Measurements from ENCODE around the gene NRN1. TPM values are rescaled to one million over a fixed set of nuclear protein-coding genes. Genes with fewer than 3 reads are reported as not detected.

Gene NRN1
- total and polyA plus RNA-seq, 2 experiments from 2014 or later: 0.26 to 0.92 TPM

DNA sequence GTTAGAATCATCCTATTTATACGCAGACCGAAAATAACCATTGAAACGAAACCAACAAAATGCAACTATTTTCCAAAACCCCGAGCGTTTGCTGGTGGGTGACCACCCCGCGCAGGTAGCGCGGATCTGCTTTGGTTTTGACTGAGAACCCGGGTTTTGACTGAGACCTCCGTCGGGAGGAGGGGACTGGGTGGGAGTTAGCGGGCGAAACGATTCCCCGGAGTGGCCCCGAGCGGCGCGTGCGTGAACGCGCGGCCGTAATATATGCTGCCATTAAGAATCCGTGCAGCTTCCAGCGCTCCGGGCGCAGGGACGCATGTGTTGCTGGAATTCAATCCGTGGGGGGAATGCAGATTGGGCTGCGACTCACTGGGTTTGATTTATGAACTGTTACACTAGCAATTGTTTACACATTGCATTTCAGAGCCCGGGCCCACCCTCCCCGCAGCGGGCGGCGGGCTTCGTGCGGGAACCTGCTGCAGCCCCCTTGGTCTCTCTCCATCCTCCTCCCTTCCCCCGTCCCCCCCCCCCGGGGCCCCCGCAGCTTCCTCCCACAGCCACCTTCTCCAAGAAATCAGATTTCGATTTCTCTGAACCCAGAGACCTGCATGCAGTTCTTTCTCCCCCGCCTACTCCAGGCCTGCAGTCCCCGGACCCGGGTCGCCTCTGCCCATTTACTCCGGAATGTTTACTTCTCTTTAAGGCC lies 9.9 kb downstream of the NRN1 start:
- TF ChIP-seq, protein P1, sequence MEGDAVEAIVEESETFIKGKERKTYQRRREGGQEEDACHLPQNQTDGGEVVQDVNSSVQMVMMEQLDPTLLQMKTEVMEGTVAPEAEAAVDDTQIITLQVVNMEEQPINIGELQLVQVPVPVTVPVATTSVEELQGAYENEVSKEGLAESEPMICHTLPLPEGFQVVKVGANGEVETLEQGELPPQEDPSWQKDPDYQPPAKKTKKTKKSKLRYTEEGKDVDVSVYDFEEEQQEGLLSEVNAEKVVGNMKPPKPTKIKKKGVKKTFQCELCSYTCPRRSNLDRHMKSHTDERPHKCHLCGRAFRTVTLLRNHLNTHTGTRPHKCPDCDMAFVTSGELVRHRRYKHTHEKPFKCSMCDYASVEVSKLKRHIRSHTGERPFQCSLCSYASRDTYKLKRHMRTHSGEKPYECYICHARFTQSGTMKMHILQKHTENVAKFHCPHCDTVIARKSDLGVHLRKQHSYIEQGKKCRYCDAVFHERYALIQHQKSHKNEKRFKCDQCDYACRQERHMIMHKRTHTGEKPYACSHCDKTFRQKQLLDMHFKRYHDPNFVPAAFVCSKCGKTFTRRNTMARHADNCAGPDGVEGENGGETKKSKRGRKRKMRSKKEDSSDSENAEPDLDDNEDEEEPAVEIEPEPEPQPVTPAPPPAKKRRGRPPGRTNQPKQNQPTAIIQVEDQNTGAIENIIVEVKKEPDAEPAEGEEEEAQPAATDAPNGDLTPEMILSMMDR (IDR thresholded peaks at IDR 0.05; ENCODE audit: low read depth, low read length): no peak
- H3K27me3 ChIP-seq: peaks cover 100% of the 10 kb centered on the region
- H3K4me1 ChIP-seq (ENCODE audit: low read depth): peaks cover 10% of the 10 kb centered on the region
- no peak overlapping the region for H3K27ac ChIP-seq
- H3K36me3 ChIP-seq: no peaks in the 10 kb centered on the region
- H3K4me3 ChIP-seq: peak overlapping the region; percentile 29
- DNase-seq (ENCODE audit: low read depth in 1 of 2, low spot score in 1 of 2): peak in 1 of 2 donors; percentile 43
- no peaks in the 10 kb centered on the region for H3K9me3 ChIP-seq (ENCODE audit: low read depth)

DNA sequence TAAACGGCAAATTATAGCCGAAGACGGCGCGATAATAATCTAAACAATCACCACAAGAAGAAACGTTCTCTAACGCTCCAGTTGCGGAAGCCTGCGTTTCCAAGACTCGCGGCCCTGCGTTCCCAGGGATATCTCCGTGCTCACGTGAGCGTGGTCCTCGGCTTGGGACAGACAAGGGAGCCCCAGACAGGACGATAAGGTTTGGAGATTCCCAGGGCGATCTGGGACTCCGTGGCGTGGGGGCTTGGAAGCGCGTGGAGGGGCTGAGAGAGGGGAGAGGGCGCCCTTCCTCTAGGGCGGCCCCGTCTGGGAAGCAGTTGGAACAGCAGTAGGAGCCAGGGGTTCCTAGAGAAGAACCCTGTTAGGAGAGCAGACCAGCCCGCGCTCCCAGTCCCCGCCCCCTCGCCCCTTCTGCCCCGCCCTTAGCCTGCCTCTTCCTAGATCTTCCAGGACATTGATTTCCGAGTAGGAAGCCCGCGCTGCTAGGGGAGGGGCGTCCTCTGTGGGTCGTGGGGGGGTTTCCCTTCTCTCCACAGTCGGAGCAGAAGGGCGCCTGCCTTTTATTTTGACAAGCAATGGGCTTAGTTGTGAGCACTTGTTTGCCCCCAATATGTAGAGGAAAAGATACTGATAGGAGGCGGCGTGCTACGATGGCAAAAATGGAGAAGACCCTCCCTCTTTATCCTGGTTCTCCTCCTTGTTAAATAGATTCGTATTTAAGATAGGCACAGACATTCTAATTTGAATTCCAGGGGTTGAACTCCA lies 10.6 kb downstream of the NRN1 start:
- DNase-seq (ENCODE audit: low read depth in 1 of 2, low spot score in 1 of 2): peak in 1 of 2 donors; percentile 75
- Histone ChIP-seq H3K4me1 (ENCODE audit: low read depth) (peaks cover 10% of the 10 kb centered on the region), H3K36me3 (no peaks in the 10 kb centered on the region), H3K27ac (no peak overlapping the region), H3K4me3 (peak overlapping the region; percentile 29), H3K27me3 (peaks cover 96% of the 10 kb centered on the region), H3K9me3 (ENCODE audit: low read depth) (no peaks in the 10 kb centered on the region)
- TF ChIP-seq, protein P1 (IDR thresholded peaks at IDR 0.05; ENCODE audit: low read depth, low read length): peak; percentile 30

DNA sequence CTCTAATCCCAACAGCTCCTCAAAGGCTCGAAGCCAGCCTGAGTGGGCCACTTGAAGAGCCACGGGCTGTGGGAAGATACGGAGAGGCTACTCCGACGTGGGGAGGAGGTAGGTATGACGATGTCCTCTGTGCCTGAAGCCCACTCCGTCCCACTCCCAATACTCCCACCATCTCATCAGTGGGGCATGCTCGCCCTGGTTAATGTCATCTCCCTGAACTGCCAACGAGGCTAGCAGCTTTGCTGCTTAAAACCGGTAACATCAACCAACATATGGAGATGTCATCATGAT lies 11.1 kb downstream of the NRN1 start:
- peaks cover 96% of the 10 kb centered on the region for H3K27me3 ChIP-seq
- TF ChIP-seq, protein P1 (IDR thresholded peaks at IDR 0.05; ENCODE audit: low read depth, low read length): no peak
- no peaks in the 10 kb centered on the region for H3K9me3 ChIP-seq (ENCODE audit: low read depth)
- H3K36me3 ChIP-seq: no peaks in the 10 kb centered on the region
- peaks cover 10% of the 10 kb centered on the region for H3K4me1 ChIP-seq (ENCODE audit: low read depth)
- no peak overlapping the region for H3K27ac ChIP-seq
- no peak for DNase-seq (ENCODE audit: low read depth in 1 of 2, low spot score in 1 of 2)
- peak overlapping the region; percentile 29 for H3K4me3 ChIP-seq

DNA sequence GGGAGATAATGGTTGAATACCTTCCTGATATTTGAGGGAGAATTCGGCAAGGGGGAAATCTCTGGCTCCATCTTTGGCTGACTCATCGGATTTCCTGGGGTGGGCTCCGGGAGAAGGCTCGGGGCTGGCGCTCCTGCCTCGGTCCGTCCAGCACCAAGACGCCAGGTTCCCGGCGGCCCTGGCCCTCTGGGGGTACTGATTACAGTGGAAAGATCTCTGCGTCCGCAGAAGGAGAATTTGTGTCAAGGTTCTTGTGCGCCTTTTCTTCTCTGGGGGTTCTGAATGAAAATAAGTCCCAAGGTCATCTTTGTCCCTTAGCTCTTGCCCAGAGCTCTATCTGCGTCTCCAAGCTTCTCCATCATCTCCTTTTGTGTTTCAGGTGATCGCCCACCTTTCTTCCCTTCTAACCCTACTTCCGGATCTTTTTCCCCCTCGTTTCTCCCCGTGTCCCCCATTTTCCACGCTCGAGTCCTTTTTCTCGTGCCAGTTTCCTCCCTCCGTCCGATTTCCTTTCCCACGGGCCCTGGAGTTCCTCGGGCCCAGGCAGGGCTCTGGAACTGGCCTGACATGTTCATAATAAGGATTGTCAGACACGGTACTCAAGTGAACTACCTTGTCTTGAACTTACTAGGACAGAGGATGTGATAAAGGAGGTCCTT lies 11.6 kb downstream of the NRN1 start:
- Histone ChIP-seq H3K4me1 (ENCODE audit: low read depth) (peaks cover 10% of the 10 kb centered on the region), H3K27me3 (peaks cover 96% of the 10 kb centered on the region), H3K36me3 (no peaks in the 10 kb centered on the region), H3K4me3 (no peak overlapping the region), H3K9me3 (ENCODE audit: low read depth) (no peaks in the 10 kb centered on the region), H3K27ac (no peak overlapping the region)
- TF ChIP-seq, protein P1 (IDR thresholded peaks at IDR 0.05; ENCODE audit: low read depth, low read length): no peak
- DNase-seq (ENCODE audit: low read depth in 1 of 2, low spot score in 1 of 2): no peak

DNA sequence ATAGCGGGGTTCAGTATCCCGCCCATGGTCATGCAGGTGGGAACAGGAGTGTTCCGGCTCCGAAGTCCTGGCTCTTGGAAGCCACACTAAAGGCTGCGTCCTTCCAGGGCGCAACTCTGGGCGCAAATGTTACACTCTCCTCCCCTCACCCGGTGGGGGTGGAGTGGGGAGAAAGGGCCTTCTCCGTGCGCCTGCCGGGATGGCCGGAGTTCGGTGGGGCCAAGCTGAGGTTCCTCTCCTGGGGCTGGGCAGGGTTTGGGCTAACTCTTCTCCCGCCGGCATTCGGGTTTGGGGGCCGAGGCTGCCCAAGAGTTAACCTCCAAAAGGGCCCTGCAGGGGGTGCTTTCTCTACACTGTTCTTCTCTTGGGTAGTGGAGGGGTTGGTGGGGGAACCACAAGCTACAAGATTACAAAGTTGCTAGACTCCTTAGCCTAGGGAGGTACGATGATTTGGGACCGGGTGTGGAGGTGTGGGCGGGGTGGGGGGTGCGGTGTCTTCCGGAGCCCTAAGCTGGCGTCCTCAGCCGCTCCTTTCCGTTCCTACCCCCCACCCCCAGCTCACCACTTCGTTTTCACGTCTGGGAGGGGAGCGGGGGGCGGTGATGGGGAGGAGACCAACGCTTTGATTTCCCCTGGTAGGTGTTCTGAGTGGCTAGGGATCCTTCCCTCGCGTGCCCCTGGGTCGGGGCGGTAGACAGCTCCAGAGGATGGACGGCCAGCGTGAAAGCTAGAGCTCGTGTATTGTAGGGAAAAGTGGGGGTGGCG lies 12.3 kb downstream of the NRN1 start:
- Histone ChIP-seq H3K9me3 (ENCODE audit: low read depth) (no peaks in the 10 kb centered on the region), H3K4me3 (no peak overlapping the region), H3K27ac (no peak overlapping the region), H3K27me3 (peaks cover 95% of the 10 kb centered on the region), H3K36me3 (no peaks in the 10 kb centered on the region), H3K4me1 (ENCODE audit: low read depth) (peaks cover 10% of the 10 kb centered on the region)
- no peak for DNase-seq (ENCODE audit: low read depth in 1 of 2, low spot score in 1 of 2)
- TF ChIP-seq, protein P1 (IDR thresholded peaks at IDR 0.05; ENCODE audit: low read depth, low read length): no peak

Data from cardiac muscle cell (in vitro differentiated cells and primary cell).